Naive B cell (primary cell): Measurements from ENCODE around the gene STX10. TPM values are rescaled to one million over a fixed set of nuclear protein-coding genes. Genes with fewer than 3 reads are reported as not detected.
"Not testable (repeated sequence)": the region's sequence is repeated elsewhere in the genome, so short reads cannot be mapped to it uniquely, and the experiment has no call there.

ENCODE experiments used
- ATAC-seq, 2 donors: fragments of 150-1000 bp; cut with Tn5 transposase; 2 replicates each; pipeline ENCODE4 v1.10.0; 2021; ENCODE audit warnings: low read depth in 2 of 2, mild to moderate bottlenecking in 2 of 2, moderate library complexity in 2 of 2
- DNase-seq: peaks from one replicate; pipeline ENCODE4 v3.0.0; 2022
- H3K27ac Mint-ChIP-seq, 6 donors: one replicate each; pipeline ENCODE4 v1.8.0; 2020 to 2022; ENCODE audit warnings: mild to moderate bottlenecking in 6 of 6, mixed read lengths in 6 of 6, moderate library complexity in 5 of 6, inconsistent platforms in 2 of 6
- H3K27me3 Mint-ChIP-seq, 3 donors: one replicate each; pipeline ENCODE4 v1.8.0; 2021 to 2022; ENCODE audit warnings: mixed read lengths in 3 of 3, mild to moderate bottlenecking in 1 of 3
- H3K36me3 Mint-ChIP-seq, 2 donors: one replicate each; pipeline ENCODE4 v1.8.0; 2020 to 2022; ENCODE audit warnings: mixed read lengths in 2 of 2, inconsistent platforms in 1 of 2, mild to moderate bottlenecking in 1 of 2
- H3K4me1 Mint-ChIP-seq, 3 donors: one replicate each; pipeline ENCODE4 v1.8.0; 2020 to 2022; ENCODE audit warnings: mixed read lengths in 3 of 3, inconsistent platforms in 1 of 3, mild to moderate bottlenecking in 1 of 3, moderate library complexity in 1 of 3
- H3K4me3 Mint-ChIP-seq, 8 donors: one replicate each; pipeline ENCODE4 v1.8.0; 2020 to 2022; ENCODE audit warnings: mild to moderate bottlenecking in 8 of 8, mixed read lengths in 8 of 8, moderate library complexity in 8 of 8, inconsistent platforms in 2 of 8
- H3K9me3 Mint-ChIP-seq, 7 donors: one replicate each; pipeline ENCODE4 v1.8.0; 2020 to 2022; ENCODE audit warnings: mixed read lengths in 7 of 7, mild to moderate bottlenecking in 5 of 7, inconsistent platforms in 2 of 7, moderate library complexity in 1 of 7
- polyA plus RNA-seq, 6 donors: library from polyadenylated mRNA; unstranded; fragments of 300-500 nt; fragmentation: Illumina TruSeq; gene quantifications; one replicate each; pipeline ENCODE4 v1.2.3, GENCODE V29; 2021; ENCODE audit warnings: low read depth in 6 of 6

Gene STX10
- polyA plus RNA-seq, 6 donors from 2014 or later: 48.2 to 84.3 (median 60.0) TPM

- peaks cover 27 to 68% (median 41%) of the 10 kb centered on the region in 3 donors for H3K4me1 Mint-ChIP-seq
- no peak for DNase-seq
- H3K36me3 Mint-ChIP-seq: no peaks in the 10 kb centered on the region
- ATAC-seq: no peak
- no peaks in the 10 kb centered on the region for H3K27me3 Mint-ChIP-seq
- peak overlapping the region in 2 of 6 donors; percentile 51 to 84 for H3K27ac Mint-ChIP-seq
- no peak overlapping the region for H3K4me3 Mint-ChIP-seq
- H3K9me3 Mint-ChIP-seq: no peaks in the 10 kb centered on the region
Measured at GRCh38 chr19:13176345-13176744, 26.2 kb upstream of the STX10 start.

GRCh38 chr19:13173139-13173737 is 23.1 kb upstream of the STX10 start:
- no peaks in the 10 kb centered on the region for H3K36me3 Mint-ChIP-seq
- H3K4me1 Mint-ChIP-seq: peaks cover 38 to 75% (median 57%) of the 10 kb centered on the region in 3 donors
- H3K27ac Mint-ChIP-seq: peak overlapping the region; percentile 94 to 97 (median 95)
- no peaks in the 10 kb centered on the region for H3K9me3 Mint-ChIP-seq
- peak overlapping the region; percentile 47 to 86 (median 78) for H3K4me3 Mint-ChIP-seq
- no peaks in the 10 kb centered on the region for H3K27me3 Mint-ChIP-seq
- DNase-seq (no peak), ATAC-seq (peak in 1 of 2 donors; percentile 32)

GRCh38 chr19:13172346-13173138 is 22.4 kb upstream of the STX10 start:
- H3K4me1 Mint-ChIP-seq: peaks cover 38 to 82% (median 63%) of the 10 kb centered on the region in 3 donors
- H3K27me3 Mint-ChIP-seq: no peaks in the 10 kb centered on the region
- H3K9me3 Mint-ChIP-seq: peaks cover 0 to 1% (median 0%) of the 10 kb centered on the region in 7 donors
- DNase-seq: no peak
- no peaks in the 10 kb centered on the region for H3K36me3 Mint-ChIP-seq
- peak in 1 of 2 donors; percentile 8 for ATAC-seq
- peak overlapping the region; percentile 94 to 97 (median 95) for H3K27ac Mint-ChIP-seq
- peak overlapping the region; percentile 47 to 86 (median 78) for H3K4me3 Mint-ChIP-seq

DNA sequence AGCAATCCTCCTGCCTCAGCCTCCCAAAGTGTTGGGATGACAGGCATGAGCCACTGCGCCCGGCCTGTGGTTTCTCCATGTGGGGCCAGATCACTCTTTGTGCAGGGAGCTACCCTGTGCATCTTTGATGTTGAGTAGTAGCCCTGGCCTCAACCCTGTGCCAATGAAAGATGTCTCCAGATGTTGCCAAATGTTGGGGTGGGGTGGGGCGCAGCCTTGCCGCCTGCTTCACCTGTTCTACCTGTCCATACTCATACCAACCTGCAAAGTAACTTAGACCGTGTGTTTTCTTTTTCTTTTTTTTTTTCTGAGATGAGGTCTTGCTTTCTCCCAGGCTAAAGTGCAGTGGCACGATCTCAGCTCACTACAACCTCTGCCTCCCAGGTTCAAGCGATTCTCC is 21.0 kb upstream of the STX10 start:
- no peak for DNase-seq
- no peaks in the 10 kb centered on the region for H3K27me3 Mint-ChIP-seq
- peak overlapping the region; percentile 16 to 86 (median 75) for H3K4me3 Mint-ChIP-seq
- peaks cover 0 to 1% (median 0%) of the 10 kb centered on the region in 7 donors for H3K9me3 Mint-ChIP-seq
- no peak for ATAC-seq
- H3K27ac Mint-ChIP-seq: peak overlapping the region; percentile 86 to 95 (median 94)
- H3K4me1 Mint-ChIP-seq: peaks cover 48 to 89% (median 75%) of the 10 kb centered on the region in 3 donors
- no peaks in the 10 kb centered on the region for H3K36me3 Mint-ChIP-seq

DNA sequence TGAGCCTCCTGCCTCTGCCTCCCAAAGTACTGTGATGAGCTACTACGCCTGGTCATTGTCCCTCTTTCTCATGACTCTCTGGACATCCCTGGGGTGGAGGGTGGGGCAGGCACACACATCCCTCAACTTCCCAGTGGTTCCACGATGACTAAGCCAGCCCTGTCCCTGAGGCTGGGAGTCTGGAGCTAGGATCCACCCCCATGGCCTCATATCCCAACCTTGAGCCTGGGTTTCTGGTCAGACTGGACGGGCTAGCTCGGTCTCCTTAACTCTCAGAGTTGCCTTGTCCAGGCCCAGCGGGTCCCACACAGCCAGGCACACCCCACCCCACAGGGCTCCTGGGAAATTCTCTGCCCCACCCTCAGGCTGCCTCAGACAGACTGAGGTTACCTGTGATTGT is 19.6 kb upstream of the STX10 start:
- H3K9me3 Mint-ChIP-seq: peaks cover 0 to 1% (median 0%) of the 10 kb centered on the region in 7 donors
- H3K27me3 Mint-ChIP-seq: no peaks in the 10 kb centered on the region
- H3K27ac Mint-ChIP-seq: peak overlapping the region; percentile 54 to 98 (median 96)
- no peak for ATAC-seq
- DNase-seq: no peak
- H3K4me1 Mint-ChIP-seq: peaks cover 51 to 95% (median 89%) of the 10 kb centered on the region in 3 donors
- H3K4me3 Mint-ChIP-seq: peak overlapping the region in 7 of 8 donors; percentile 82 to 96 (median 89)
- no peaks in the 10 kb centered on the region for H3K36me3 Mint-ChIP-seq

- H3K9me3 Mint-ChIP-seq, H3K27me3 Mint-ChIP-seq, H3K36me3 Mint-ChIP-seq, ATAC-seq, DNase-seq: not testable (repeated sequence)
- peak overlapping the region; percentile 56 to 99 (median 96) for H3K27ac Mint-ChIP-seq
- H3K4me1 Mint-ChIP-seq: peaks cover 57 to 88% (median 86%) of the 10 kb centered on the region in 3 donors
- peak overlapping the region in 5 of 8 donors; percentile 42 to 94 (median 56) for H3K4me3 Mint-ChIP-seq
Measured at GRCh38 chr19:13166151-13166550, 16.0 kb upstream of the STX10 start.

- ATAC-seq (no peak), DNase-seq (no peak)
- Mint-ChIP-seq H3K27ac (peak overlapping the region; percentile 56 to 99 (median 94)), H3K4me3 (peak overlapping the region in 7 of 8 donors; percentile 44 to 94 (median 91)), H3K27me3 (no peaks in the 10 kb centered on the region), H3K9me3 (peaks cover 0 to 1% (median 0%) of the 10 kb centered on the region in 7 donors), H3K36me3 (no peaks in the 10 kb centered on the region), H3K4me1 (peaks cover 54 to 86% (median 82%) of the 10 kb centered on the region in 3 donors)
Measured at GRCh38 chr19:13165162-13165997, 15.2 kb upstream of the STX10 start.

DNA sequence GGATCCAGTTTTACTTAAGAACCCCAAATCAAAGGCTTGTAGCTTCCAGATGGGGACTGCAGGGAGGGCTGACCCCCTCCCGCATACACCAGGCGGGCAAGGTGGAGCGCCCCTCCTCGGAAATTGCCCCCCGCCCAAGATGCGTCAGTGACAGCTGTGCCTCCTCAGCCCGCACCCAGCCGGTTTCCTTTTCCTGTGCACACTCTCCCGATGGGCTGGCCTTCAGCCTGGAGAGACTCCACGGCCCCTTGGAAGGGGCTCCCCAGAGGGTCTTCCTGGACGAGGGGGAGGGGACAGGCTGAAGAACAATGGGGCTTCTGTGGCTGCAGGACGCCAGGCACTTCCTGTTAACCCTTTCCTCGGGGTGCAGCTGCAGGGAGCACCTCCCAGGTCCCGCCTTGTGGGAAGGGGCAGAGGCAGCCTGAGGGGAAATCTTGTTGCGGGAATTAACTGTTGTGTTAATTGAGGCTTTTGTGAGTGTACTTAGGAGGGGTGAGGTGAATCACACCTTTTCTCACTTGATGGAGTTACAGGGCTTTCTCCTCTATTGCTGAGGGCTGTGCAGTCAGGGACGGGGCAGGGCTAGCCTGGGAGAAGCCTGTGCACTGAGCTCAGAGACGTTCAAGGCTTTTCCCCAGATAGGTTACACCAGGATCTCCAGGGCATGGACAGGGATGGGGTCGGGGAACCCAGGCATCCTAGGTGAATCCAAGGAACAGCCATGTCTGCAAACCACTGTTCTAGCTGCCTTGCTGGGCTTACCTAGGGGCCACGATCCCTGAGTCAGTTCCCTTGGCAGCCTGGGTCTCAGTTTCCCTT is 14.4 kb upstream of the STX10 start:
- DNase-seq (peak; percentile 63), ATAC-seq (peak; percentile 6 to 8)
- peak overlapping the region; percentile 89 to 99 (median 96) for H3K27ac Mint-ChIP-seq
- peaks cover 51 to 85% (median 73%) of the 10 kb centered on the region in 3 donors for H3K4me1 Mint-ChIP-seq
- peak overlapping the region; percentile 66 to 94 (median 88) for H3K4me3 Mint-ChIP-seq
- no peaks in the 10 kb centered on the region for H3K27me3 Mint-ChIP-seq
- peaks cover 0 to 1% (median 0%) of the 10 kb centered on the region in 7 donors for H3K9me3 Mint-ChIP-seq
- H3K36me3 Mint-ChIP-seq: no peaks in the 10 kb centered on the region

DNA sequence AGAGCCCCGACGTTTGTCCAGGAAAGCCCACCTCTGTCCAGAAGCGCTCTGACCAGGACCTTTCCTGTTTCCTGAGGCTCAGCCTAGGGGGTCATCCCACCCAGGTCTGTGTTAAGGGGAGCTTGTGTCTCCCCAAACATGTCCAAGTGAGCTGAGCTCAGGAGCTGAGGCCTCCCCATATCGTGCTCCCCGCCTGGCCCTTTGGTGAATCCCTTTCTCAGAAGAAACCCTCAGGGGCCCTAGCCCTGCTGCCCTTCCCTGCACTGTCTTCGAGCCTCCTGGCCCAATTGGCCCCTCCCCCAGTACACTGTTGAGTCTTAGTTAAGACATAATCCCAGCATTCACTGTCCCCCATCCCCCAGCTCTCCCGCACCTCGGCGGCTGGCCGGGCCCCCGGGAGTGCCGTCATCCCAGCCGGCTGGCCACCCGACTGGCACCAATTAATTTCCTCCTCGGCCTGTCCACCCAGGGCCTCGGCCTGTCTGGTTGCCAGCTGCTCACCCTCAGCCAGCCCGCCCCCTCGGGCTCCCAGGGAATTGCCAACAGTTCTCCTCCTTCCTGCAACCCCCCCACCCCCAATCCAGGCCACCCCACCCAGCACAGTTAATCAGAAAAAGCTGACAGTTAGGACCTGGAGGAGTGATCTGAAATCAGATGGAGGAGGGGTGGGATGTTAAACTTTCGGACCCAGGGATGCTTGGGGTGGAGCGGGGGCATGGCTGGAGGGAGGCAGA is 13.6 kb upstream of the STX10 start:
- peak overlapping the region; percentile 82 to 94 (median 88) for H3K4me3 Mint-ChIP-seq
- peak overlapping the region; percentile 94 to 99 (median 98) for H3K27ac Mint-ChIP-seq
- DNase-seq (peak; percentile 47), ATAC-seq (peak; percentile 26 to 29)
- no peaks in the 10 kb centered on the region for H3K27me3 Mint-ChIP-seq
- H3K9me3 Mint-ChIP-seq: peaks cover 0 to 1% (median 0%) of the 10 kb centered on the region in 7 donors
- no peaks in the 10 kb centered on the region for H3K36me3 Mint-ChIP-seq
- H3K4me1 Mint-ChIP-seq: peaks cover 43 to 85% (median 66%) of the 10 kb centered on the region in 3 donors

- Mint-ChIP-seq H3K4me1 (peaks cover 48 to 85% (median 66%) of the 10 kb centered on the region in 3 donors), H3K36me3 (no peaks in the 10 kb centered on the region), H3K4me3 (peak overlapping the region; percentile 82 to 94 (median 91)), H3K27me3 (no peaks in the 10 kb centered on the region), H3K9me3 (peaks cover 0 to 1% (median 0%) of the 10 kb centered on the region in 7 donors), H3K27ac (peak overlapping the region; percentile 94 to 99 (median 98))
- ATAC-seq (peak; percentile 52), DNase-seq (peak; percentile 72)
Measured at GRCh38 chr19:13162724-13163608, 12.8 kb upstream of the STX10 start.

GRCh38 chr19:13160557-13160956 is 10.4 kb upstream of the STX10 start:
- peaks cover 57 to 82% (median 67%) of the 10 kb centered on the region in 3 donors for H3K4me1 Mint-ChIP-seq
- H3K4me3 Mint-ChIP-seq: peak overlapping the region in 6 of 8 donors; percentile 20 to 73 (median 50)
- H3K9me3 Mint-ChIP-seq: no peaks in the 10 kb centered on the region
- no peak for DNase-seq
- no peaks in the 10 kb centered on the region for H3K36me3 Mint-ChIP-seq
- ATAC-seq: no peak
- H3K27ac Mint-ChIP-seq: peak overlapping the region in 3 of 6 donors; percentile 29 to 94 (median 61)
- H3K27me3 Mint-ChIP-seq: no peaks in the 10 kb centered on the region
